MCF 10A (cell line): ENCODE data around the gene MCCD1. TPM values are rescaled to one million over a fixed set of nuclear protein-coding genes. Genes with fewer than 3 reads are reported as not detected.
A peak's percentile ranks its signal among the peaks of the same experiment; 100 is the strongest.
"Not testable (repeated sequence)": the region's sequence is repeated elsewhere in the genome, so short reads cannot be mapped to it uniquely, and the experiment has no call there.

ENCODE experiments used
- BruUV-seq: library from RNA; stranded (reverse); fragments of 400-500 nt; replicated peaks from 2 replicates; lab custom pipeline; 2021; lab: Mats Ljungman, UMichigan
- CTCF ChIA-PET: fragments of 300-600 bp; sonication (Branson Sonifier 250); formaldehyde crosslinking; extraction: SDS; loops from one replicate; lab custom pipeline; 2021; ENCODE audit warnings: antibody characterized with exemption, inconsistent platforms; lab: Yijun Ruan, JAX
- POLR2A ChIA-PET: fragments of 300-600, 350-650 bp; sonication (Branson Sonifier 250); formaldehyde crosslinking; extraction: SDS; loops from one replicate; lab custom pipeline; 2020; ENCODE audit warnings: antibody characterized with exemption, inconsistent platforms; lab: Yijun Ruan, JAX
- DNase-seq: peaks from one replicate; pipeline ENCODE4 v3.0.0-alpha.2; 2018; ENCODE audit not compliant: unreplicated experiment
- H3K27ac Mint-ChIP-seq: one replicate; pipeline ENCODE4 v1.8.0; 2022; ENCODE audit warnings: mild to moderate bottlenecking, low read depth, mixed read lengths; ENCODE audit not compliant: unreplicated experiment
- H3K27me3 Mint-ChIP-seq: one replicate; pipeline ENCODE4 v1.8.0; 2022; ENCODE audit warnings: mixed read lengths; ENCODE audit not compliant: insufficient read depth, unreplicated experiment
- H3K36me3 Mint-ChIP-seq: one replicate; pipeline ENCODE4 v1.8.0; 2022; ENCODE audit warnings: mild to moderate bottlenecking, moderate library complexity, mixed read lengths; ENCODE audit not compliant: insufficient read depth, unreplicated experiment
- H3K4me1 Mint-ChIP-seq: one replicate; pipeline ENCODE4 v1.8.0; 2022; ENCODE audit warnings: mixed read lengths; ENCODE audit not compliant: insufficient read depth, unreplicated experiment
- H3K4me3 Mint-ChIP-seq: one replicate; pipeline ENCODE4 v1.8.0; 2022; ENCODE audit warnings: mild to moderate bottlenecking, moderate library complexity, mixed read lengths; ENCODE audit not compliant: unreplicated experiment
- H3K9me3 Mint-ChIP-seq: one replicate; pipeline ENCODE4 v1.8.0; 2022; ENCODE audit warnings: mixed read lengths; ENCODE audit not compliant: unreplicated experiment
- intact Hi-C: fragments of 100-400 bp; cut with micrococcal nuclease; formaldehyde crosslinking; loops from 2 replicates; pipeline ENCODE4 v1.14.1; 2022
- total RNA-seq: library from RNA; stranded (reverse); gene quantifications from 2 replicates; pipeline ENCODE4 v1.2.3, GENCODE V29; 2022
- TF ChIP-seq, protein P1 (sequence below): fragments of 200-600 bp; IDR thresholded peaks from one replicate; pipeline ENCODE4 v1.8.0; 2022; ENCODE audit warnings: antibody characterized with exemption, mild to moderate bottlenecking; ENCODE audit not compliant: unreplicated experiment

MCCD1 gene
- total RNA-seq, 1 experiment from 2014 or later, result not detected

DNA sequence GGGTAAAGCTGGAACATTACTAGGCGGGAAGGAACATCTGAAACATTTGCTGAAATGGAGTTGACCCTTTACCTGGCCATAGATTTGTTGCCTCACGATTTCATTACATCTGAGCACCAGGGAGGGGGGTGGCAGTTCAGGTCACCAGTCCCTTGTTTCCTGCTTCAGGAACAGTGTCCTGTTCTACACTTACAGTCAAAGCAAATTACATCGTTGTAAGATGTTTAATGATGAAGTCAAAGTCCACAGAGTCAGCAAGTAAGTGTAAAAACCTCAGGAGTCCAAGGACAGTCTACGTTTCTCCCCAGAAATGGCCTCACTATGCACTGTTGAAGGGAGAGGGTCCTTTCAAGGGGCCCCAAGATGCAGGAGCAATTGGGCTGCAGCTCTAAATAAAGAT, 39.7 kb upstream of the MCCD1 start:
- intact Hi-C loops, result no loop called here
- no peaks in the 10 kb centered on the region for H3K9me3 Mint-ChIP-seq
- DNase-seq, result no peak
- ChIA-PET CTCF (interaction anchor here (1.1 kb wide), 2 partner anchors 47 to 92 kb away, joined by 3 read pairs; no protein-coding TSS in a partner anchor), POLR2A (interaction anchor here (0.6 kb wide), 1 partner anchor 83 kb away, joined by 3 read pairs; no protein-coding TSS in a partner anchor)
- H3K4me1 Mint-ChIP-seq, result peaks cover 24% of the 10 kb centered on the region
- H3K27ac Mint-ChIP-seq, result no peak overlapping the region
- no peaks in the 10 kb centered on the region for H3K27me3 Mint-ChIP-seq
- no TSS peak for BruUV-seq
- H3K36me3 Mint-ChIP-seq, result no peaks in the 10 kb centered on the region
- TF ChIP-seq, protein P1, sequence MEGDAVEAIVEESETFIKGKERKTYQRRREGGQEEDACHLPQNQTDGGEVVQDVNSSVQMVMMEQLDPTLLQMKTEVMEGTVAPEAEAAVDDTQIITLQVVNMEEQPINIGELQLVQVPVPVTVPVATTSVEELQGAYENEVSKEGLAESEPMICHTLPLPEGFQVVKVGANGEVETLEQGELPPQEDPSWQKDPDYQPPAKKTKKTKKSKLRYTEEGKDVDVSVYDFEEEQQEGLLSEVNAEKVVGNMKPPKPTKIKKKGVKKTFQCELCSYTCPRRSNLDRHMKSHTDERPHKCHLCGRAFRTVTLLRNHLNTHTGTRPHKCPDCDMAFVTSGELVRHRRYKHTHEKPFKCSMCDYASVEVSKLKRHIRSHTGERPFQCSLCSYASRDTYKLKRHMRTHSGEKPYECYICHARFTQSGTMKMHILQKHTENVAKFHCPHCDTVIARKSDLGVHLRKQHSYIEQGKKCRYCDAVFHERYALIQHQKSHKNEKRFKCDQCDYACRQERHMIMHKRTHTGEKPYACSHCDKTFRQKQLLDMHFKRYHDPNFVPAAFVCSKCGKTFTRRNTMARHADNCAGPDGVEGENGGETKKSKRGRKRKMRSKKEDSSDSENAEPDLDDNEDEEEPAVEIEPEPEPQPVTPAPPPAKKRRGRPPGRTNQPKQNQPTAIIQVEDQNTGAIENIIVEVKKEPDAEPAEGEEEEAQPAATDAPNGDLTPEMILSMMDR, result no peak
- H3K4me3 Mint-ChIP-seq, result no peak overlapping the region

DNA sequence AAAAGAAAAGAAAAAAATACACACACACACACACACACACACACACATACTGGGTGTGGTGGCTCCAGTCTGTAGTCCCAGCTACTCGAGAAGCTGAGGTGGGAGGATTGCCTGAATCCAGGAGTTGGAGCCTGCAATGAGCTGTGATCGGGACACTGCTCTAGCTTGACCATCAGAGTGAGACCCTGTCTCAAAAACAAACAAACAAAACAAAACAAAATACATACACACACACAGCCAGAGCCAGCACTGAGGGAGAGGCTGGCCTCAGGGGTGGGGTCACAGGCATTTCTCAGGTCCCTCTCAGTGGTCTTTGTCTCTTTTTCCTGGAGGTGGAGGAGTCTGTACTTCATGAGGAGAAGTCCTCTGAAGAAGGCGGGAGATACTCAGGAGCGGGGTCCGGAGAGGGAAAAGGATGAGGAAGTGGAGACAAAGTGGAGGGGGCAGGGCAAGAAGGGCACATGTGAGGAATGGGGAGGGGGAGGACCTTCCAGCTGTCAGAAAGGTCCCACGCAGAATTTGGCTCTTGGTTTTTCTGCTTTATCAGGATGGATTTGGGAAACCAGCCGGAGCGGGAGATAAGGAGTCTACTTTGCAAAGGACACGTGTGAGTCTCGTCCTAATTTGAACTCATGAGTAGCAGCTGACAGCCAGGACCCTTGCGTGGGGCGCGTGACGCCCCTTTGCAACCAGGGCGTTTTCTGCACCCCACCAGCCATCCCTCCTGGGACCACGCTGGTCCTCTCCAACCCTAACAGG, 38.5 kb upstream of the MCCD1 start:
- Mint-ChIP-seq H3K27me3 (no peaks in the 10 kb centered on the region), H3K27ac (no peak overlapping the region), H3K9me3 (no peaks in the 10 kb centered on the region), H3K4me1 (peaks cover 20% of the 10 kb centered on the region), H3K36me3 (no peaks in the 10 kb centered on the region), H3K4me3 (no peak overlapping the region)
- ChIA-PET CTCF (interaction anchor here (0.6 to 1.1 kb wide), 3 partner anchors 48 to 329 kb away, joined by 3 read pairs; no protein-coding TSS in a partner anchor), POLR2A (interaction anchor here (0.6 kb wide), 1 partner anchor 23 kb away, joined by 3 read pairs; no protein-coding TSS in a partner anchor)
- no TSS peak for BruUV-seq
- TF ChIP-seq, protein P1, result no peak
- intact Hi-C loops, result no loop called here
- DNase-seq, result no peak

DNA sequence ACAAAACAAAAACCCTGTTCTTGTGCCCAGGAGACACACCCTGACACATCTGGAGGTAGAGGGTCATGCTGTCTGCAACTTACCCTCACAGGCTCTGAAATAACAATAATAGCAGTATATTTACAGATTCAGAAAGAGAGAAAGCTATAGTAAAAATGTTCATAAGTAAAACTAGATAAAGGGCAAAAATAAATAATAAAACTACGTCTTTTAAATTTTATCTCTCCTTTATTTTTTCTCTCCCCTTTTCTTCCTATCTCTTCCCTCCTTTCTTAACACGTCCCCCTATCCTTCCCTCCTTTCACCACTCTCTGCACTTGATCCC, 35.2 kb upstream of the MCCD1 start:
- peak overlapping the region; percentile 64 for H3K4me3 Mint-ChIP-seq
- ChIA-PET POLR2A (interaction anchor here (0.5 to 7.6 kb wide), 8 partner anchors 10 to 105 kb away, joined by 3 to 173 read pairs (median 4); partner anchors contain the start of genes DDX39B and MCCD1), CTCF (interaction anchor here (0.5 to 2.6 kb wide), 10 partner anchors 10 to 291 kb away, joined by 3 to 17 read pairs (median 4); partner anchors contain the start of gene DDX39B)
- H3K27me3 Mint-ChIP-seq, BruUV-seq, H3K9me3 Mint-ChIP-seq, H3K36me3 Mint-ChIP-seq, DNase-seq: not testable (repeated sequence)
- H3K27ac Mint-ChIP-seq, result peak overlapping the region; percentile 37
- H3K4me1 Mint-ChIP-seq, result peaks cover 31% of the 10 kb centered on the region
- intact Hi-C loops, result loop anchor here (1.0 to 2.0 kb wide), 2 partner anchors 93 to 105 kb away; no protein-coding TSS in a partner anchor

DNA sequence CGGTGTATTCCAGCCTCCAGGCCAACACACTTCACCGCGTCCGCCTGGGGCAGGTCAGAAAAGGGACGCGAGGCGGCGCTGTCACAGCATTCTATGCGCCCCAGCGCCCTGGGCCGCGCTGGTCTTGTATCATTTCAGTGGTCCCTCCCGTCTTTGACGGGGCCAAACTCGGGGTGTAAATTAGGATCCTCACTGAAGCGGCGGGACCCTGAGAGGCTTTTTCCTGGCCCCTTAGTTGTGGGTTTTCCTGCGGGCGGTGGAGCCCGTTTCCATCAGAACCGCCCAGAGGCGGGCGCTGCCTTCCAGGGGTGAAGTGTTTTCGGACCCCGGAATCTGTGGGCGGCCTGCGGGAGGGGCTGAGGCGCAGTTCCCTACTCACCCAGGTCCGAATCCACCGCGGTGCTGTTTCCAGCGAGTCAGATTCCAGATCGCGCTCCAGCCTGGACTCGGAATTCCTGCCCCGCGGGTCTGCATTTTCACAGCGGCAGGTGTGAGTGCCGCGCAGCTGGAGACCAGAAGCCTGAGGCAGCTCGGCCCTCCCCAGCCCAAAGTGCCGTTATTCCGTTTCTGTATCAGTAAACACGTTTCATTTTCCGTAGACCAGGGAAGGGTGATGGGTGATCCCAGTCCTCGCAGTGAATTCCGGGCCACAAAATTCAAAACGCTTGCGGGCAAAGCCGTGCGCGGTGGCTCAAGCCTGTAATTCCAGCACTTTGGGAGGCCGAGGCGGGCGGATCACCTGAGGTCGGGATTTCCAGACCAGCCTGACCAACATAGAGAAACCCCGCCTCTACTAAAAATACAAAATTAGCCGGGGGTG, 34.7 kb upstream of the MCCD1 start:
- CTCF ChIA-PET, result interaction anchor here (0.6 to 2.6 kb wide), 14 partner anchors 10 to 161 kb away, joined by 3 to 17 read pairs (median 4); partner anchors contain the start of gene DDX39B
- TF ChIP-seq, protein P1, result peak; percentile 81
- H3K9me3 Mint-ChIP-seq, result no peaks in the 10 kb centered on the region
- H3K36me3 Mint-ChIP-seq, result peaks cover 5% of the 10 kb centered on the region
- no TSS peak for BruUV-seq
- peak; percentile 86 for DNase-seq
- peaks cover 36% of the 10 kb centered on the region for H3K4me1 Mint-ChIP-seq
- H3K27me3 Mint-ChIP-seq, result no peaks in the 10 kb centered on the region
- H3K4me3 Mint-ChIP-seq, result peak overlapping the region; percentile 64
- intact Hi-C loops, result loop anchor here (1.0 to 2.0 kb wide), 4 partner anchors 47 to 104 kb away; partner anchors contain the start of gene ATP6V1G2
- POLR2A ChIA-PET, result interaction anchor here (0.9 to 7.6 kb wide), 10 partner anchors 11 to 167 kb away, joined by 3 to 173 read pairs (median 6); partner anchors contain the start of genes ATP6V1G2, BAG6, C6orf47 and DDX39B
- peak overlapping the region; percentile 37 for H3K27ac Mint-ChIP-seq
